ENCODE results near the gene IL25. TPM values are rescaled to one million over a fixed set of nuclear protein-coding genes. Genes with fewer than 3 reads are reported as not detected.

The IL25 gene
- total RNA-seq, 1 experiment from 2014 or later: not detected

GRCh38 chr14:23366426-23366921, 6.1 kb upstream of the IL25 start:
- in situ Hi-C loops (cut with HindIII; ENCODE audit: low pct_unique_long_range_greater_than_20kb, low sequenced_read_pairs) (no loop called here), intact Hi-C loops (cut with micrococcal nuclease; ENCODE audit: unreplicated experiment) (no loop called here)
- ATAC-seq (no peak), DNase-seq (ENCODE audit: low read depth, low spot score) (no peak)
- ChIA-PET CTCF (no interaction called here), POLR2A (no interaction called here)
- H3K4me1 ChIP-seq (ENCODE audit: control insufficient read depth, insufficient read depth, low read length): no peaks in the 10 kb centered on the region
- no peak overlapping the region for H3K27ac ChIP-seq (ENCODE audit: low read length)
- no peaks in the 10 kb centered on the region for H3K9me3 ChIP-seq (ENCODE audit: control insufficient read depth, insufficient read depth, low read depth, low read length)
- no peak overlapping the region for H3K4me3 ChIP-seq (ENCODE audit: low read depth in 2 of 2, low read length in 2 of 2)
- no peaks in the 10 kb centered on the region for H3K36me3 ChIP-seq (ENCODE audit: control insufficient read depth, insufficient read depth, low read length)
- BruUV-seq (replicated peaks): no TSS peak
- no peaks in the 10 kb centered on the region; the same call in 1 of the 2 replicates for H3K27me3 ChIP-seq (ENCODE audit: control insufficient read depth, insufficient read depth, low read length)
- TF ChIP-seq CTCF (IDR thresholded peaks at IDR 0.05) (no peak), TCF7L2 (IDR thresholded peaks at IDR 0.05; ENCODE audit: low read depth, low read length) (no peak), POLR2AphosphoS5 (IDR thresholded peaks at IDR 0.05; ENCODE audit: low read depth, low read length) (no peak), SIN3A (IDR thresholded peaks at IDR 0.05; ENCODE audit: borderline replicate concordance, insufficient read depth, low read depth, low read length) (no peak)
- TF ChIP-seq, protein P1, sequence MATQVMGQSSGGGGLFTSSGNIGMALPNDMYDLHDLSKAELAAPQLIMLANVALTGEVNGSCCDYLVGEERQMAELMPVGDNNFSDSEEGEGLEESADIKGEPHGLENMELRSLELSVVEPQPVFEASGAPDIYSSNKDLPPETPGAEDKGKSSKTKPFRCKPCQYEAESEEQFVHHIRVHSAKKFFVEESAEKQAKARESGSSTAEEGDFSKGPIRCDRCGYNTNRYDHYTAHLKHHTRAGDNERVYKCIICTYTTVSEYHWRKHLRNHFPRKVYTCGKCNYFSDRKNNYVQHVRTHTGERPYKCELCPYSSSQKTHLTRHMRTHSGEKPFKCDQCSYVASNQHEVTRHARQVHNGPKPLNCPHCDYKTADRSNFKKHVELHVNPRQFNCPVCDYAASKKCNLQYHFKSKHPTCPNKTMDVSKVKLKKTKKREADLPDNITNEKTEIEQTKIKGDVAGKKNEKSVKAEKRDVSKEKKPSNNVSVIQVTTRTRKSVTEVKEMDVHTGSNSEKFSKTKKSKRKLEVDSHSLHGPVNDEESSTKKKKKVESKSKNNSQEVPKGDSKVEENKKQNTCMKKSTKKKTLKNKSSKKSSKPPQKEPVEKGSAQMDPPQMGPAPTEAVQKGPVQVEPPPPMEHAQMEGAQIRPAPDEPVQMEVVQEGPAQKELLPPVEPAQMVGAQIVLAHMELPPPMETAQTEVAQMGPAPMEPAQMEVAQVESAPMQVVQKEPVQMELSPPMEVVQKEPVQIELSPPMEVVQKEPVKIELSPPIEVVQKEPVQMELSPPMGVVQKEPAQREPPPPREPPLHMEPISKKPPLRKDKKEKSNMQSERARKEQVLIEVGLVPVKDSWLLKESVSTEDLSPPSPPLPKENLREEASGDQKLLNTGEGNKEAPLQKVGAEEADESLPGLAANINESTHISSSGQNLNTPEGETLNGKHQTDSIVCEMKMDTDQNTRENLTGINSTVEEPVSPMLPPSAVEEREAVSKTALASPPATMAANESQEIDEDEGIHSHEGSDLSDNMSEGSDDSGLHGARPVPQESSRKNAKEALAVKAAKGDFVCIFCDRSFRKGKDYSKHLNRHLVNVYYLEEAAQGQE (IDR thresholded peaks at IDR 0.05; ENCODE audit: insufficient read depth in 1 of 2, low read depth in 2 of 2, low read length in 1 of 2): no peak

- CTCF ChIA-PET: no interaction called here
- TF ChIP-seq POLR2AphosphoS5 (IDR thresholded peaks at IDR 0.05; ENCODE audit: low read depth, low read length) (no peak), SIN3A (IDR thresholded peaks at IDR 0.05; ENCODE audit: borderline replicate concordance, insufficient read depth, low read depth, low read length) (no peak), CTCF (IDR thresholded peaks at IDR 0.05) (no peak), TCF7L2 (IDR thresholded peaks at IDR 0.05; ENCODE audit: low read depth, low read length) (no peak)
- TF ChIP-seq, protein P1 (IDR thresholded peaks at IDR 0.05; ENCODE audit: insufficient read depth in 1 of 2, low read depth in 2 of 2, low read length in 1 of 2): no peak
- Histone ChIP-seq H3K9me3 (ENCODE audit: control insufficient read depth, insufficient read depth, low read depth, low read length) (no peaks in the 10 kb centered on the region), H3K4me3 (ENCODE audit: low read depth in 2 of 2, low read length in 2 of 2) (no peak overlapping the region), H3K36me3 (ENCODE audit: control insufficient read depth, insufficient read depth, low read length) (no peaks in the 10 kb centered on the region), H3K27me3 (ENCODE audit: control insufficient read depth, insufficient read depth, low read length) (no peaks in the 10 kb centered on the region), H3K4me1 (ENCODE audit: control insufficient read depth, insufficient read depth, low read length) (no peaks in the 10 kb centered on the region), H3K27ac (ENCODE audit: low read length) (no peak overlapping the region)
- POLR2A ChIA-PET: no interaction called here
- DNase-seq (ENCODE audit: low read depth, low spot score): no peak
- no TSS peak for BruUV-seq (replicated peaks)
- in situ Hi-C loops (cut with HindIII; ENCODE audit: low pct_unique_long_range_greater_than_20kb, low sequenced_read_pairs): no loop called here
- no peak for ATAC-seq
- intact Hi-C loops (cut with micrococcal nuclease; ENCODE audit: unreplicated experiment): no loop called here
Observed at GRCh38 chr14:23370221-23370620, 2.4 kb upstream of the IL25 start.
